Measurements from ENCODE around the gene FLCN. TPM values are rescaled to one million over a fixed set of nuclear protein-coding genes. Genes with fewer than 3 reads are reported as not detected.
A peak's percentile ranks its signal among the peaks of the same experiment; 100 is the strongest.
"Not testable (repeated sequence)": the region's sequence is repeated elsewhere in the genome, so short reads cannot be mapped to it uniquely, and the experiment has no call there.

The FLCN gene
- total RNA-seq: 27.8 TPM
- polyA plus RNA-seq (ENCODE audit: insufficient read depth in 1 of 8, insufficient read length in 8 of 8, low replicate concordance in 1 of 8): 10 to 100 TPM; 17.4 to 37.3 (median 22.8) TPM
- long read RNA-seq, donor 1, partial matches to known transcripts: 0 of 4 reads
- long read RNA-seq, donor 1, other reads (novel, unspliced or antisense): 0 of 4 reads
- long read RNA-seq, donor 2: 0 reads
- long read RNA-seq, donor 3, partial matches to known transcripts: 0 of 5 reads
- long read RNA-seq, donor 3, other reads (novel, unspliced or antisense): 0 of 5 reads
- long read RNA-seq, donor 4, partial matches to known transcripts: 0 of 3 reads
- long read RNA-seq, donor 4, other reads (novel, unspliced or antisense): 0 of 3 reads
- long read RNA-seq, donor 5, partial matches to known transcripts: 0 of 5 reads
- long read RNA-seq, donor 5, other reads (novel, unspliced or antisense): 0 of 5 reads
- long read RNA-seq, donor 6, partial matches to known transcripts: 0 of 8 reads
- long read RNA-seq, donor 6, other reads (novel, unspliced or antisense): 0 of 8 reads
- long read RNA-seq, donor 7, partial matches to known transcripts: 0 of 5 reads
- long read RNA-seq, donor 7, other reads (novel, unspliced or antisense): 0 of 5 reads
- long read RNA-seq, donor 8, partial matches to known transcripts: 0 of 1 reads
- long read RNA-seq, donor 8, other reads (novel, unspliced or antisense): 0 of 1 reads
- long read RNA-seq, donor 9, partial matches to known transcripts: 0 of 3 reads
- long read RNA-seq, donor 9, other reads (novel, unspliced or antisense): 0 of 3 reads
- long read RNA-seq, donor 10, partial matches to known transcripts: 0 of 4 reads
- long read RNA-seq, donor 10, other reads (novel, unspliced or antisense): 0 of 4 reads
- long read RNA-seq, donor 11, partial matches to known transcripts: 0 of 4 reads
- long read RNA-seq, donor 11, other reads (novel, unspliced or antisense): 0 of 4 reads

GRCh38 chr17:17237026-17237799 lies at the start of gene FLCN:
FLCN (minus strand) TSS chr17:17237168; CDS start chr17:17228137, 9,031 bp downstream.
- no peaks in the 10 kb centered on the region for H3K9me3 ChIP-seq (replicated peaks; ENCODE audit: control insufficient read depth, low read depth, low read length)
- DNase-seq: peak; percentile 95
- peaks cover 32% of the 10 kb centered on the region for H3K4me1 ChIP-seq (ENCODE audit: control insufficient read depth, insufficient read depth, low read length)
- under 1% methylated on average over 25 of the region's 53 CpGs for WGBS (ENCODE audit: insufficient coverage)
- peak within 1 kb of the TSS; percentile 96 for H3K4me3 ChIP-seq (ENCODE audit: low read length)
- H3K27me3 ChIP-seq (ENCODE audit: control insufficient read depth, insufficient read depth, low read length): no peaks in the 10 kb centered on the region
- H3K27ac ChIP-seq (ENCODE audit: low read length): peak within 1 kb of the TSS; percentile 87
- peaks cover 13% of the 10 kb centered on the region for H3K36me3 ChIP-seq (ENCODE audit: control insufficient read depth, insufficient read depth, low read length)

- Histone ChIP-seq H3K36me3 (ENCODE audit: control insufficient read depth, insufficient read depth, low read length) (no peaks in the 10 kb centered on the region), H3K27ac (ENCODE audit: low read length) (no peak overlapping the region), H3K4me3 (ENCODE audit: low read length) (no peak overlapping the region), H3K4me1 (ENCODE audit: control insufficient read depth, insufficient read depth, low read length) (peaks cover 6% of the 10 kb centered on the region), H3K9me3 (replicated peaks; ENCODE audit: control insufficient read depth, low read depth, low read length) (no peaks in the 10 kb centered on the region), H3K27me3 (ENCODE audit: control insufficient read depth, insufficient read depth, low read length) (no peaks in the 10 kb centered on the region)
- no peak for DNase-seq
- WGBS (ENCODE audit: insufficient coverage): 86% methylated on average over 2 of the region's 5 CpGs
These were observed 49.0 kb upstream of the FLCN start for GRCh38 chr17:17285951-17286350.

GRCh38 chr17:17280613-17281549 lies 43.9 kb upstream of the FLCN start, which contains the start of gene COPS3:
COPS3 (minus strand) TSS chr17:17281246; CDS start chr17:17281186, 60 bp downstream.
- Histone ChIP-seq H3K4me3 (ENCODE audit: low read length) (peak within 1 kb of the TSS; percentile 99), H3K27me3 (ENCODE audit: control insufficient read depth, insufficient read depth, low read length) (no peaks in the 10 kb centered on the region), H3K9me3 (replicated peaks; ENCODE audit: control insufficient read depth, low read depth, low read length) (no peaks in the 10 kb centered on the region), H3K4me1 (ENCODE audit: control insufficient read depth, insufficient read depth, low read length) (peaks cover 14% of the 10 kb centered on the region), H3K27ac (ENCODE audit: low read length) (peak within 1 kb of the TSS; percentile 99), H3K36me3 (ENCODE audit: control insufficient read depth, insufficient read depth, low read length) (no peaks in the 10 kb centered on the region)
- under 1% methylated on average over 75 of the region's 80 CpGs for WGBS (ENCODE audit: insufficient coverage)
- DNase-seq: peak; percentile 99

GRCh38 chr17:17279316-17279715 lies 42.3 kb upstream of the FLCN start:
- Histone ChIP-seq H3K4me1 (ENCODE audit: control insufficient read depth, insufficient read depth, low read length) (peaks cover 14% of the 10 kb centered on the region), H3K9me3 (replicated peaks; ENCODE audit: control insufficient read depth, low read depth, low read length) (no peaks in the 10 kb centered on the region), H3K27ac (ENCODE audit: low read length) (no peak overlapping the region), H3K27me3 (ENCODE audit: control insufficient read depth, insufficient read depth, low read length) (no peaks in the 10 kb centered on the region), H3K36me3 (ENCODE audit: control insufficient read depth, insufficient read depth, low read length) (peaks cover 9% of the 10 kb centered on the region), H3K4me3 (ENCODE audit: low read length) (no peak overlapping the region)
- WGBS (ENCODE audit: insufficient coverage): no CpG with 5 or more reads among the region's 4 CpGs
- DNase-seq: no peak

GRCh38 chr17:17277431-17277830 lies 40.5 kb upstream of the FLCN start:
- Histone ChIP-seq H3K36me3 (ENCODE audit: control insufficient read depth, insufficient read depth, low read length) (peaks cover 21% of the 10 kb centered on the region), H3K4me1 (ENCODE audit: control insufficient read depth, insufficient read depth, low read length) (peaks cover 14% of the 10 kb centered on the region)
- H3K9me3 ChIP-seq (replicated peaks; ENCODE audit: control insufficient read depth, low read depth, low read length); DNase-seq; H3K27me3 ChIP-seq (ENCODE audit: control insufficient read depth, insufficient read depth, low read length); H3K4me3 ChIP-seq (ENCODE audit: low read length); H3K27ac ChIP-seq (ENCODE audit: low read length): not testable (repeated sequence)
- 86% methylated on average over 4 of the region's 5 CpGs for WGBS (ENCODE audit: insufficient coverage)

GRCh38 chr17:17275971-17276370 lies 39.0 kb upstream of the FLCN start:
- peak; percentile 19 for DNase-seq
- H3K36me3 ChIP-seq (ENCODE audit: control insufficient read depth, insufficient read depth, low read length): peaks cover 23% of the 10 kb centered on the region
- H3K4me1 ChIP-seq (ENCODE audit: control insufficient read depth, insufficient read depth, low read length): peaks cover 8% of the 10 kb centered on the region
- H3K27me3 ChIP-seq (ENCODE audit: control insufficient read depth, insufficient read depth, low read length): no peaks in the 10 kb centered on the region
- no peak overlapping the region for H3K4me3 ChIP-seq (ENCODE audit: low read length)
- WGBS (ENCODE audit: insufficient coverage): 68% methylated on average over 6 of the region's 6 CpGs
- H3K27ac ChIP-seq (ENCODE audit: low read length): no peak overlapping the region
- H3K9me3 ChIP-seq (replicated peaks; ENCODE audit: control insufficient read depth, low read depth, low read length): no peaks in the 10 kb centered on the region

- WGBS (ENCODE audit: insufficient coverage): 93% methylated on average over 3 of the region's 9 CpGs
- no peak for DNase-seq
- Histone ChIP-seq H3K9me3 (replicated peaks; ENCODE audit: control insufficient read depth, low read depth, low read length) (no peaks in the 10 kb centered on the region), H3K4me1 (ENCODE audit: control insufficient read depth, insufficient read depth, low read length) (no peaks in the 10 kb centered on the region), H3K4me3 (ENCODE audit: low read length) (no peak overlapping the region), H3K36me3 (ENCODE audit: control insufficient read depth, insufficient read depth, low read length) (peaks cover 52% of the 10 kb centered on the region), H3K27ac (ENCODE audit: low read length) (no peak overlapping the region), H3K27me3 (ENCODE audit: control insufficient read depth, insufficient read depth, low read length) (no peaks in the 10 kb centered on the region)
These were observed 33.2 kb upstream of the FLCN start for GRCh38 chr17:17269926-17270773.

GRCh38 chr17:17264430-17264829 lies 27.5 kb upstream of the FLCN start:
- Histone ChIP-seq H3K9me3 (replicated peaks; ENCODE audit: control insufficient read depth, low read depth, low read length) (no peaks in the 10 kb centered on the region), H3K4me1 (ENCODE audit: control insufficient read depth, insufficient read depth, low read length) (no peaks in the 10 kb centered on the region), H3K36me3 (ENCODE audit: control insufficient read depth, insufficient read depth, low read length) (peaks cover 56% of the 10 kb centered on the region), H3K4me3 (ENCODE audit: low read length) (no peak overlapping the region), H3K27ac (ENCODE audit: low read length) (no peak overlapping the region), H3K27me3 (ENCODE audit: control insufficient read depth, insufficient read depth, low read length) (no peaks in the 10 kb centered on the region)
- DNase-seq: no peak
- WGBS (ENCODE audit: insufficient coverage): 67% methylated on average over 1 of the region's 2 CpGs
